D721Med (cell line): Measurements from ENCODE around the gene BEAN1.

Experiments used
- DNase-seq: peaks from one replicate; pipeline ENCODE4 v3.0.0; 2011; ENCODE audit warnings: low spot score; ENCODE audit not compliant: insufficient read length
- FAIRE-seq: peaks from 2 replicates; lab custom pipeline; 2011; peaks lifted over from hg19 to GRCh38; lab: Jason Lieb, UNC
- TF ChIP-seq, protein P1 (sequence below): IDR thresholded peaks from 2 replicates; pipeline ENCODE4 v1.5.1; 2012; ENCODE audit warnings: mild to moderate bottlenecking, control low read depth; ENCODE audit not compliant: insufficient read depth; ENCODE audit errors: missing control alignments

BEAN1 gene

DNA sequence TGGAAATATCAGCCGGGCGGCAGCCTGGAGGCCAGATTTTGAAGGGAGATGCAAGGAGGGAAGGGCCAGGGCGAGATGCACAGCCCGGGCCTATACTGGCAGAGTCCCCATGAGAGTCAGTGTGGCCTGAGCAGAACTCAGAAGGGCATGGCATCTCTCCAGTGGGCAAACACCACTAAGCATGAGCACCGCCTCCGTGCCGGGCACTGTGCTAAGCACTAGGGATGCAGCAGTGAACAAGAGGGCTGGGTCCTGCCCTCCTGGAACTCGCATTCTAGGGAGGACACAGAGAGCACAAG lies 89.4 kb downstream of the BEAN1 start:
- TF ChIP-seq, protein P1, sequence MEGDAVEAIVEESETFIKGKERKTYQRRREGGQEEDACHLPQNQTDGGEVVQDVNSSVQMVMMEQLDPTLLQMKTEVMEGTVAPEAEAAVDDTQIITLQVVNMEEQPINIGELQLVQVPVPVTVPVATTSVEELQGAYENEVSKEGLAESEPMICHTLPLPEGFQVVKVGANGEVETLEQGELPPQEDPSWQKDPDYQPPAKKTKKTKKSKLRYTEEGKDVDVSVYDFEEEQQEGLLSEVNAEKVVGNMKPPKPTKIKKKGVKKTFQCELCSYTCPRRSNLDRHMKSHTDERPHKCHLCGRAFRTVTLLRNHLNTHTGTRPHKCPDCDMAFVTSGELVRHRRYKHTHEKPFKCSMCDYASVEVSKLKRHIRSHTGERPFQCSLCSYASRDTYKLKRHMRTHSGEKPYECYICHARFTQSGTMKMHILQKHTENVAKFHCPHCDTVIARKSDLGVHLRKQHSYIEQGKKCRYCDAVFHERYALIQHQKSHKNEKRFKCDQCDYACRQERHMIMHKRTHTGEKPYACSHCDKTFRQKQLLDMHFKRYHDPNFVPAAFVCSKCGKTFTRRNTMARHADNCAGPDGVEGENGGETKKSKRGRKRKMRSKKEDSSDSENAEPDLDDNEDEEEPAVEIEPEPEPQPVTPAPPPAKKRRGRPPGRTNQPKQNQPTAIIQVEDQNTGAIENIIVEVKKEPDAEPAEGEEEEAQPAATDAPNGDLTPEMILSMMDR, result no peak
- DNase-seq (no peak), FAIRE-seq (no peak)

DNA sequence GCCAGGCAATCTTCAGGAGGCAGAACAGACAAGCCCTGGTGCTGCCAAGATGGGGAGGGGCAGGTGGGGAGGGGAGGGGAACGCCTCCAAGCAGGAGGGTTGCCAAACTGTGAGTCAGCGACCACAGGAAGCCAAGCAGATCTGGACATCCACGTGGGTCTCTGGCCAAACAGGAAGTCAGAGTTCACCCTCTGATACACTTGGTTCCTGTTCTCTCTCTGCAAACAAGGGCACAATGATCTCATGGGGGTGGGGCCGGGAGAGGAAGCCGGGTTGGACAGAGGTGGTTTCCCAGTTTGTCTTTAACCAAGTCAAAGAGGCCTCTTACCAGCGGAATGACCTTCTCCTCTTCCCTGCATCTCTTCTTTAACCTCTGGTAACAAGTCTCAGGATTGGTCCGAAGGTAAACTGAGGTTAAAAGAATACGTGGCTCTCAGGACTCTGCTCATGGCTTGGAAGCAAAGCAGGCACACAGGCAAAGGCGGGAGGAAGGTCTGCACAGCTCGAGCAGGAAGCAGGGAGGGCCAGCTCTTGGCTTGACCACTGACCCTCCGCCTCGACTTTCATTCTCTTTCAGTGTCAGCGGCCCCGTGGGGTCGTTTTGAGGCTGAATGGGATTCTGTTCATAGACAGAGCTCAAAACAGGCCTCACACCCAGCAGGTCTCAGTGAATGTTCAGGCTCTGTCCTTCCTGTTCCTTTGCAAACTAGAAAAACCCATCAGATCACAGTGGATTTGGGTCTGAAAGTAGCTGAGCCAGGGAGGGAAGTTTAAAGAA lies 89.9 kb downstream of the BEAN1 start:
- TF ChIP-seq, protein P1, result no peak
- FAIRE-seq (no peak), DNase-seq (no peak)

DNA sequence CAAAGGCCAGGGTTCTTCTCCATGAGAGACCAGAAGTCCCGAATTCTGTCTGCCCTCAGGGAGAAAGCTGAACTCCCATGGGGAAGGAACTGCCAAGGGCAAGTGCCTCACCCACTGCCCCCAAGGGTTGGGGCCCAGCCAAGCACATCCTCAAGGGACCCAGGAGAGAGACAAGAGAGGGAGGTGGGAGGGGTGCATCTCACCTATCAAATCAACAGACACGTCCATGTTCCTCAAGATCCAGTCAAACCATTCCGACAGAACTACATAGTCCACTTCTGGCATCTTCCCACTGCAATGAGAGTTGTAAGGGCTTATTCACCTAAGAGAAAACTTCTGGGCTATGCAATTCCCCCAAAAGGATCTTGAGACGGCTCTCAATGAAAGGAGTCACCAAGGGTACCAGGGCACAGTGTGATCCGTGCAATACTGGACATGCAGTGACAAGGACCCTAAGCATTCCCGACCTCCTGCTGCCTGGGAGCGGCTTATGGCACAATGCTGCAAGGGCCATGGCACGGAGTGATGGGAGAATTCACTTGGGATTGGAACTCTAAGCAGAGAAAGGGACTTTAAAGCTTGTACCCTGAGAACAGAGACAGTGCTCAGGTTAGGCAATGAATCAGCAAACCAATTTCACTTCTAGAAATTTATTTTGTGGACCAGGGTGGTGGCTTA lies 90.6 kb downstream of the BEAN1 start:
- DNase-seq (no peak), FAIRE-seq (no peak)
- TF ChIP-seq, protein P1, result no peak

DNA sequence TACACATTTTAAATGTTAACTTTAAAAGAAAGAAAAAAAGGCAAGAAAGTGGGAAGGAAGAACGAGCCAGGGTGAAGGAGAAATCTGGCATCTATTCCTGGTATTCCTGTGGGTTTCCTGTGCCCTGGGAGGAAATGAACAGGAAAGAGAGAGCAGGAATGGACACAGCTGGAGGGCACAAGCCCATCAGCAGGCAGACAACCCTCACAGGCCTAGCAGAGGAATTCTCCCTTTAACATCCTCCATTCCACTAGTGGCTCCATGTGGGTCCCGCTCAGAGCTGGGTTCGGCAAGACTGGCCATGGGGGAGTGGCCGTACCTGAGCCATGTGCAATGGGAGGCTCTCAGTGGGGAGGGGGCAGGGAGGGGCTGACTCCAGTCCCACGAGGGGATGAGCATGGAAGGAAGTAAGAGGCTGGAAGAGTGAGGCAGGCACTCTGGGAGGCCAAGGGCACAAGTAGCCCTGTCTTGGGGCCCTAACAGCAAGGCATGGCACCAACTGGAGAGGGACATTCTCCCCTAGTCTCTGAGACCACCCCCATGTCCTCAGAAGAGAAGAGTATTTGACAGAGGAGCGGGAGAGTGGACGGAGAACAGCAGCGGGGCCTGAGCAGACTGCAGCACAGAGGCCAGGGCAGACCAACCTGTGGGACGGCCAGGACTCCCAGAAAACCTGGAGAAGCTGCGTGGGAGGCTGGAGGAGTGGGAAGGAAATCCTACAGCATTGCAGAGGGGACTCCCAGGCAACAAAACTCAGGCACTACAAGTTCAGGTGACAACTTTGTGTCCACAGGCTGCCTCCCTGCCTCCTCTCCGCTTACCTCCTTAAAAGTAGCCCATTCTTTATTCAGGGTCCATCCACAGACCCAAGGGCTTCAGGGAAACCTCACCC lies 92.6 kb downstream of the BEAN1 start:
- DNase-seq (no peak), FAIRE-seq (no peak)
- TF ChIP-seq, protein P1, result no peak

DNA sequence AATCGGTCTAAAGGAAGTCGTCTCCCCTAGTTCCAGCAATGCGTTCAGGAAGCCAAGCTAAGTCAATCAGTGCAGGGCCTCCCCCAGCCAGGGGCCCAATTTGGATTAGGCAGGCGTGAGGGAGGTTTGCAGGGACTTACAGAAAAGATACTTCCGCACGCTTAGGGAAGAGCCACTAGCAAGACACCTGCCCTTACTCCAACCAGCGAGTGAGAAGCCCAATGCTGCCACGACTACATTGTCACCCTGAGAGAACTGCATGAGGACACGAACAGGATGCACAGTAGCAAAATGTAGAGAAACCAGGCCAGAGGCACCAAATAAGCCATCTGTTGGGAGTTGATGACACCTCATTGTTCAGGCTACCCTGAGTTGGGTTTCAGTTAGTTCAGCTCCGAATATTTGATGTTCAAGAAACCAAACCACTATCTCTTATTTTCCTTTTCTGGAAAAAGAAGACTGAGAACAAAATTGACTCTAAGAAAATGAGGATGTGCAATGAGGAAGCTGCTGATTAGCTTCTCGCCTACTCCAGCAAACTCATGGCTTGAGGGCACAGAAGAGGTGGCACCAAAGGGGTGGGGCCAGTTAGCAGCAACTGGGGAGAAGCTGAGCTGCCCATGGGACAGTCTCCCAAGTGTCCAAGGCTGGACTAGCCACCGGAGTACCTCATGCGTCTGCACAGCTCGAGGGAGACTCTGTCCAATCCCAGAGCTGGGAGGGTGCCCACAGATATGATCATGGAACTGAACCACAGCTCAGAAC lies 93.5 kb downstream of the BEAN1 start:
- TF ChIP-seq, protein P1, result no peak
- no peak for FAIRE-seq
- DNase-seq, result no peak

DNA sequence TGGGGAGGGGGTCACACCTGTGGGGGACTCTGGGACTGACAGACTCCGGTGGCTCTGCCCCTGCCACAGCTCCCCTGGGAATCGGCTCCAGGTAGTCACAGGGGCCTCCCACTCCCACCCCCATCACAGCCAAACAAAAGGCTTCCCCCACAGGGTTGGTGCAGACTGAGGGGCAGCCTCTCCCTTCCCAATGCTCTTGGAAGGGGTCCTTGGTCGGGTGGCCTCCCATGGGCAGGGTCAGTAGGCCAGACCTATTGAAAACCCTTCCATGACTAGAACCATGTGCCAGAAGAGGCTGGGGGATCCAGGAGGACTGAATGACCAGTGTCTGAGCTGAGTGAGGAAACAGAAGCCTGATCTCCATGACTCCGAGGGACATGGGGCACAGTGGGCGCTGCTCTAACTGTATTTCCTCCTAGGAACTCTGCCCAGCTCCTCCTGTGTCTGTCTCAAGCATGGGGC lies 94.2 kb downstream of the BEAN1 start:
- DNase-seq (no peak), FAIRE-seq (no peak)
- TF ChIP-seq, protein P1, result no peak
